ENCODE results near the gene PPP1R14B.

The PPP1R14B gene

GRCh38 chr11:64281957-64282770, 35.4 kb upstream of the PPP1R14B start:
- DNase-seq: no peak

- DNase-seq: no peak
Observed at GRCh38 chr11:64278576-64279190, 31.9 kb upstream of the PPP1R14B start.

- no peak for DNase-seq
Observed at GRCh38 chr11:64276653-64277431, 30.1 kb upstream of the PPP1R14B start.

GRCh38 chr11:64275841-64276240, 29.1 kb upstream of the PPP1R14B start:
- no peak for DNase-seq

- DNase-seq: no peak
Observed at GRCh38 chr11:64275031-64275800, 28.5 kb upstream of the PPP1R14B start.

GRCh38 chr11:64269540-64270220, 22.9 kb upstream of the PPP1R14B start:
- DNase-seq: peak; percentile 94

- DNase-seq: no peak
Observed at GRCh38 chr11:64268893-64269539, 22.3 kb upstream of the PPP1R14B start.

- DNase-seq: peak; percentile 50
Observed at GRCh38 chr11:64268025-64268892, 21.5 kb upstream of the PPP1R14B start.

- DNase-seq: no peak
Observed at GRCh38 chr11:64267207-64267945, 20.6 kb upstream of the PPP1R14B start.

GRCh38 chr11:64266339-64266738, 19.6 kb upstream of the PPP1R14B start:
- no peak for DNase-seq

- DNase-seq: no peak
Observed at GRCh38 chr11:64265176-64266160, 18.7 kb upstream of the PPP1R14B start.

- DNase-seq: no peak
Observed at GRCh38 chr11:64264371-64264852, 17.7 kb upstream of the PPP1R14B start.

GRCh38 chr11:64263947-64264317, 17.2 kb upstream of the PPP1R14B start:
- no peak for DNase-seq

- no peak for DNase-seq
Observed at GRCh38 chr11:64263021-64263946, 16.5 kb upstream of the PPP1R14B start.

- DNase-seq: no peak
Observed at GRCh38 chr11:64262271-64263002, 15.7 kb upstream of the PPP1R14B start.

GRCh38 chr11:64261556-64262080, 14.9 kb upstream of the PPP1R14B start:
- DNase-seq: no peak
